ENCODE data around the gene C3orf18.

The C3orf18 gene

DNA sequence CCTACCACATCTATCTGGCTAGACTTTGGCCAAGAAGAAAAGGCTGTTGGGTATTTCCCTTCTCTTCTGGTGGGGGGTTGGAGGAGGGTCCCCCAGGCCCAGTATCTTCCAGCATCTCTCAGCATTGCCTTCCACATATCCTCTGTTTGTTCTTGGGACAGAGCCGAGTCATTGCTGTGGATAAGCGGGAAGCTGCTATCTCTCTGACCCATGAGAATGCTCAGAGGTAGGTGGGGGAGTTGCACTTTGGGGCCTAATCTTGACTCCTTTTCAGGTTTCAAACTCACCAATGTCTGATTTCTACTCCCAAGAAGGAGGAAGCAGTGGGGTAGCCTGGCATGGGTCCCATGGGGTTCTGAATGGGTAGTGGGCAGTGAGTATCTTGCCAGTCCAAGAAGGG, 9.8 kb upstream of the C3orf18 start:
- DNase-seq, result no peak

DNA sequence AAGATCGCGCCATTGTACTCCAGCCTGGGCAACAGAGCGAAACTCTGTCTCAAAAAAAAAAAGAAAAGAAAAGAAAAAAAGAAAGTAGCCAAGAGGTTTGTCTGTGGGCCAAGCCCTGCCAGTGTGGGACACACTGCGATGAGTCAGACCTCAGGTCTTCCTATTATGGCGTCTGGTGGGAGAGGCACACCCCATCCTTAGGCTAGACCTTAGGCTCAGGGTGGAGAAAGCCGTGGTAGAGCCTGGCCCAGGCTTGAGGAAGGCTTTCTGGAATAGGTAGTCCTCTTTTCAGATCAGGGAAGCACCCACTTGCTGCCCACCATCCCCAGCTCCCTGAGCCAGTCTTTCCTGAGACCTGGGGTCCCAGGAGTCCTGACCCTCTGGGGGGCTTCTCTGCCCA, 7.8 kb upstream of the C3orf18 start:
- no peak for DNase-seq

DNA sequence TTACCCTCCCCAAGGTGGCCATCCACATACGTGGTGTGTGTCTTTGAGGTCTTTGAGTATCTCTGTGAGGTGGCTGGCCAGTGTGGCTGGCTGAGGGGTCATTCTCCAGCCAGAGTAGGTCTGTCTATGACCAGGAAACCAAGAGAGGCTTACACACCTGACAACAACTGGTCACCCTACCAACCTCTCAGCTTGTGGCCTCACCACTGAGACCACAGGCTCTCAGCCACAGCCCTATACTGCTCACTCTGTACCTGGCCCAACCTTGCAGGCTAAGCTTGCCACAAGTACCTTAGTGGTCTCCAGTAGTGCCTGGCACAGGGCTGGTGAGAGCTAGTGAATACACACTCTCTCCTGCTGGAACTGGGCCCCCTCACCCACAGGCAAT, 6.9 kb upstream of the C3orf18 start:
- no peak for DNase-seq

DNA sequence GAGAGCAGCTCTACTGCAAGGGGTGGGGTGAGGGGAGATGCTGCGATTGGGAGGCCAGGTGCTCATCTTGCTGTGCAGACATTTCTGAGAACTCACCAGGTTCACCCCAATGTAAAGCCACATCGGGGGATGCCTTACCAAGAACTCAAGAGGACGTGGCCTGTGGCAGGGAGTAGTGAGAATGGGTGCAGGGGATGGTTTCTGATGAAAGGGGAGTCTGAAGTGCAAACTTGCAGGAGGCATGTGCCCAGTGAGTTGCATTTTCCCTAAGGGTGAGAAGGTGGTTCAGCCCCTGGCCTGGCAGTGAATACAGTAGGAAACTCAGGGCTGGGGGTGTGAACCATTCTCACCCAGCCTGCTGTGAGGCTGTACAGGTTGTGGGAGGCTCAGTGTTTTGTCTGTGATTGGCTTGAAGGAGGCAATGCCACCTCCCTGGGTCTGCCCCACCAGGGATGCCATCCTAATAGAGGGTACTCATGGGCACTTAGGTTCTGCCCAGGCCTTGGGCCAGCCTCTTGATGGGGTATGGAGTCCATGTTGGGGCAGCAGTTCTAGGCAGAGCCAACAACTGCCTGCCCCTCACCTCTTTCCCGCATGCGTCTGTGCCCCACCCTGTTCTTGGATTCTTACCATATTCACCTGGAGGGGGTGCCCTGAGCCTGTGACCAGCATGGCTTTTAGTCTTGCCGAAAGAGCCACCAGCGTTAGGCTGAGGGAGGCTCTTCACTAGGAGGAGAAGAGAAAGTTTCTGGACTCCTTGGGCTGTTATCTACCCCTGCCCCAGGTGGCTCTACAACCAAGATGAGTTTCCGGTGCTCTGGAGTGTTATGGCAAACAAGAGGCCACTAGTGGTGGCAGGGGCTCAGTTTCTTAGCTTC, 6.3 kb upstream of the C3orf18 start:
- DNase-seq, result no peak

DNA sequence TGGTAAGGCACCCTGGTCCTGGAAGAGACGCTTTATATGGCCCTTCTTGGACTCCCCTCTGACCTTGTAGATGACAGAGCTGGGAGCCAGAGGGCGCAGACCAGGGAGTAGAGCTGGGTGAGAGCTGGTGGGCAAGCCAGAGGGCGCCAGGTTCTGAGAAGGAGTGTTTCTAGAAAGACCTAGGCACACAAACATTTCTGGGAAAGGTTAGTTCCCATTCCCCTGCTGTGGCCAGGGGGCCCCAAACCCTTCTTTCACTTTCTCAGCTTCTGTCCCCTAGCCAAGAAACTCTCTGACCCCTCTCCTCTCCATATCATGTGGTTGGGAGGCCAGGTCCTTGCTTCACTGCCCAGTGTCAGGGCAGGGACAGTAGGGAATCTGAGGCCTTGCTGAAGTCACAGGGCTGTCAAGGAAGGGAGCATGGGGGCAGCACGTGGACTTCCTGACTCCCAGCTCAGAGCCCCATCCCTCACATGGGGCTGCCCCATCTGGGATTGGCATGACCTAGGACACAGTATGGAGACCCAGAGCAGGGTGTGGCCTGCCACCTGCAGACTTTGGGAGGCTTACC, 5.3 kb upstream of the C3orf18 start:
- DNase-seq, result no peak

DNA sequence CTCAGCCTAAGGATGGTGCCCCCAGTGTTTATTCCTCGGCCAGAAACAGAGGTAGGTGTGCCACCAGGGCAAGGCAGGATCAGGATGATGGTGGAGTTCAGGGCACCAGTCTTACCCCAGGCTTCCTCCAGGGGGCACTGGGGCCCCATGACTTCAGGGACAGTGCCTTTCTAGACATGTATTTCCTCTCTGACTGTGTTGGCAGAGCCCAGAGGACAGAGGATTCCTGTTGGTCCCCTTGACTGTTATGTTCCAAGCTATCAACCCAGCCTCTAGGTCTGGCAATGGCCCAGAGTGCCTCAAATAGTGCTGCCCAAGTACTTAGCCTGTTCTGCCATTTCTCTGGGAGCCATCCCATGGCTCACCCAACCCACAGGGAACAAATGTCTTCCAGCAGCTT, 4.6 kb upstream of the C3orf18 start:
- DNase-seq, result peak; percentile 83

DNA sequence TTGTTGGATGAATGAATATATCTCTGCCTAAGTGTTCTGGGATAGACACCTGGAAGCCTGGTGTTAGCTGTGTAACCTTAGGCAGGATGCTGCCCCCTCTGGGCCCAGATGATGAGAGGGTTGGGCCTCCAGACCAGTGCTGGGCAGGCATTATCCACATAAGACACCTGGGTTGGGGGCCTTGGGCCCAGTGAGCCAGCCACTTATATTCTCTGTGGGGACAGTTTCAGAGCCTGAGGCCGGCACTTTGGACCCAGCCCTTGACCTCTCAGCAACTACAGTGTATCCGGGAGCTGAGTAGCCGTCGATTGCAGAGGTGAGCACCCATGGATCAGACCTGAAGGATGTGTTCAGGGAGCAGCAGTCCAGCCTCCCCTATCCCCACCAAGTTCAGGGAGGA, 3.9 kb upstream of the C3orf18 start:
- DNase-seq, result no peak

DNA sequence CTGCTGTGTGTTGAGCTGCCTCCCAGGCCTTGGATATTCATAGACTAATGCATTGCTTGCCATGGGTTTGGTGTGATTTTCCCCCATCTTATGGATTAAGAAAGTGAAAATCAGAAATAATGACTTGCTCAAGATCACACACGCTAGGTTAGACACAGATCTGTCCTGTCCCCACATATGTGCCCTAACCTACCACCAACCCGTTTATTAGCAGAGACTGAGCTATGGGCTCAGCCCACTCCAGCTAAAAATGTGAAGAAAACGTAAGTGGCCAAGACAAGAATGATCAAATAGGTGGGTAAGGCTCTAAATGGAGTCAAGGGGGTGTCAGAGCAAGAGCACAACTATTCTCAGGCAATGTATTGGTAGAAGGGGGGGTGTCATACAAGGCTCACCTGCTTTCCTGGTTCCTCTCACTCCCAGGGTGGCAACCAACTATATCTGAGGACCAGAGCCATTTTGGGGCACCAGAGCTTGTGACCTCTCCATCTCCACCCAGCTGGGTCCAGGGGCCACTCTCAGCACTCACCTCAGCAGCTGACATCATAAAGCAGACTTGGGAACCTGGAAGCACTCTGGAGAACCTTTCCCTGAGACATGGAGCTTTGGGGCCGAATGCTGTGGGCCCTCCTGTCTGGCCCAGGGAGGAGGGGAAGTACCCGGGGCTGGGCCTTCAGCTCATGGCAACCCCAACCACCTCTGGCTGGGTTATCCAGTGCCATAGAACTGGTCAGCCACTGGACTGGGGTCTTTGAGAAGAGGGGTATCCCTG, 3.1 kb upstream of the C3orf18 start:
- no peak for DNase-seq

DNA sequence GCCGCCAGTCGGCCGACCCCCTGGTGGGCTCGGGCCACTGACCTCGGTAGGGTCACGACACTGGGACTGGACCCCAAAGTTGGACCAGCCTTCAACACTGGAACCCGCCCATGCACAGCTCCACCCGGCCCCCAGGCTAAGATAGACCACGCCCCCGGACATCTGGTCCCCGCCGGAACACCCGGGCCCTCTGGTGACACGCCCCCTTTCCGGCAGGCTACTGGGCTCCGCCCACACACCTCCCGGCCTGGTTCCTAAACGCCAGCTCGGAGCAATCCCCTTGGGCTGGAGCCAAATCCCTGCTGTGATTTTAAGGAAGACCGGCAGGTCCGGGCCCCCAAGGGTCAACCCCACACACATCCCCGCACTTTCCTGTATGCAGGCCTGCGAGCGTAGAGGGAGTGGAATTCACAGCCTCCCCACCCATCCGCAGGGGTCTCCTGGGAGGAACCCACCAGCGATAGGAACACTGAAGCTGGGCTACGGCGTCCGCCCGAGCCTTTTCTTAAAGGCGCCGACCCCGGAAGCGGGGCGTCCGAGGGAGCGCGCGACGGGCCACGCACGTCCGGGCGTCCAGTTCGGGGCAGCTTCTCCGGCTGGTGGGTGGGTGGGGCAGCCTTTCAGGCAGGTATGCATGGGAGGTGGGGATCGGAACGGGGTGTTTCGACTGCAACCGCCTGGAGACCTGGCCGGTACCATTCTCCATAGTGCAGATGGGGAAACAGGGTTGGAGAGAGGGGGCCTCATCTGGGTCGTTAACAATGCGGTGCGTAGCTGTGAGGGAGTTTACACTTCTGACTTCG, 1.6 kb upstream of the C3orf18 start, which contains the start of gene HEMK1:
Gene HEMK1, plus strand, starts transcription at position 576 of the 803 bp plus-strand sequence. CDS start 1,583 bp downstream, outside the sequence.
- DNase-seq, result peak; percentile 98

DNA sequence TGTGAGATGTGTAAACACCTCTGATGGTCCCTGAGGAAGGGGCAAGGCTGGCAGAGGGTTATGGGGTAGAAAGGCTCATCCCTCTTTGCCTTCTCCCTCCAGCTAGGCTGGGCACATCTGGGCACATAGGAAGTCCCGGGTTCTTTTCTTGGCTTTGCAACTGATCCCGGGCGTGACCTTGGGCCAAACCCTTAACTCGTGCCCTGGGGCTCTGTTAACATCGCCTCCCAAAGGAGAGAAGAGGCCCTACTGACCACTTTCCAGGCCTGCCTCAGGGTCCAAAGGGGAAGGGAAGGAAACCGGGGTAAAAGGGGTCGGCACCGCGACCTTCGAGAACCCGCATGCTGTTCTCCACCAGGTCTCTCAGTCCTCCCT, 549 bp downstream of the C3orf18 start:
- no peak for DNase-seq

DNA sequence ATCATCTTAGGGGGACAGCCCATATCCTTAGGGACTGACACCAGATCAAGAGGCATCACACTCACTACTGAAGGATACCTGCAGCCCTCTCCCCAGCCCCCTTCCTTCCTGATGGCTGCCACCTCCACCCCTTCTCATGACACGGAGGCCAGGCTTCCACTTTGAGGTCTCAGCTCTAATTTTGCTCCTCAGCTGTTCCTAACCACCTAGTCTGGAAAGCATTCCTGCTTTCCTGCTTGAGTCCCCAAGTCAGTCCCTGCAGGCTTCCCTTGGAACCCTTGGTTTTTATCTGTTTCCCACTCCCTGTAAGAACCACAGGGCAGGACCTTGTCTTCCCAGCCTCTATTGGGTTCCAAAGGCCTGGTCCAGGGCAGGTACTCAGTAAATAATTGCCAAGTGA, 3.2 kb downstream of the C3orf18 start:
- no peak for DNase-seq

DNA sequence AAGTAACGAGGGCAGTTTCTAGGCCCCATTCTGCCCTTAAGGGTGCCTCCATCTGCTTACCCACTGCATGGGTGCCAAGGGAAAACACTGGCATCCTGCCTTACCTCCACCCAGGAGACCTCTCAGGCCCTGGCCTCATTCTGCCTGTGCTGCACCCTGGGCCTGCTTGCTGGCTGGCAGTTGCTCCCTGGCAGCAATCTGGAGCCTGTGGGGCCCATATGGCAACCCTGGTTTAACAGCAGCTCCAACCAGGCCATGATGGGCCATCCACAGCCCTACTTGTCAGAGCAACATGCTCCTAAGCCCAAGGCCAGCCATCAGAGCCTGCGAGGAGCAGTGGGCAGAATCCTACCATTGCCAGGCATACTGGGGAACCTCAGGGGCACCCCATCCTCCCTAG, 3.7 kb downstream of the C3orf18 start:
- no peak for DNase-seq

DNA sequence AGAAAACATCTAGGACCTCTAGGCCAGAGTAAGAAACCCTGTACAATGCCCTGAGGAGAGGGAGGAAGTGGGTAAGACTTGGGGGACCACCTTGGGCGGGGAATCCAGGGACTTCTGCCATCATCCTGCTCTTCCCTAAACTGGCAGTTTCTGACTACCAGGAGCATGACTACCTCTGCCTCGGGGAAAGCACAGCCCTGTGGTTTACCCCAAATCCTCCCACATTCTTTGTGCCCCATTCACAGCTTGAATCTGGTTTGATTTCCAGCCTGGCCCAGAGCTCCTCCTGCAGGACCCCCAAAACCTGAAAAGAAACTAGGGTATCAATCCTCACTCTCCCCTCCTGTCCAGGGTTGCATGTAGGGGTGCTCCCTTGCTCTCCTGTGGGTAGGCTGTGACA, 4.7 kb downstream of the C3orf18 start:
- DNase-seq, result no peak

DNA sequence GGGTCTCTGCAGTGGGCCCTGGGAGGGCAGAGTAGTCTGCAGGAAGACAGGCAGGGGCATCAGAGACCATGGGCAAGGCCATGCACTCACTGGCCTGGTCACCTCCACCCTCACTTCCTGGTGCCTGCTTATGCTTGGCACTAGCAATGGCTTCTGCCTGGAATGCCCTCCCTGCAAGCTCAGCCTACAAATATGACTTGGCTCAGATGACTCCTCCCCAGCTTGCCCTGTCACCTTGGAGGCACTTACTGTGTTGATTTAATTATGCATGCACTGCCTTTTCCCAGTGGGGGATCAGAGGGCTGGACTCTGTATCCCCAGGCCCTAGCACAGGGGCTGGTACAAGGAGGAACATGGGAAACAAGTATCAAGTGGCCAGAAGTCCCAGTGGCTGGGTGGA, 7.8 kb downstream of the C3orf18 start:
- no peak for DNase-seq

DNA sequence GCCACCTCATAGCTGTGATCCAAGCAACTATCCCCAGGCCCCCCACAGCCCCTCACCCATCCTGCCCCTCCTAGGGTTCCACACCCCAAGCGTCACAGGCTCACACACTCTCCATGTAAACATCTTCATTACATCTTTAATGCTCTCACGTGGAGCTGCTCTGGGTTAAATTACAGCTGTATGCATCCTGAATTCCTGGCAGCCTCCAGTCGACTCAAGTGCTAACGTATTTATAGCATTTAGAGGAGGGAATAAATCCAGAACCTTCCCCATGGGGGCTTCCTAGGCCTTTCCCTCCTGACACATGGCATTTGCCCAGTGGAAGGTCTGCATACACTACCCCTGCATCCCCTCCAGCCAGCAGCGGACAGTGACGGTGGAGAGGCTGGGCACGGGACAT, 9.6 kb downstream of the C3orf18 start:
- DNase-seq, result no peak

DNA sequence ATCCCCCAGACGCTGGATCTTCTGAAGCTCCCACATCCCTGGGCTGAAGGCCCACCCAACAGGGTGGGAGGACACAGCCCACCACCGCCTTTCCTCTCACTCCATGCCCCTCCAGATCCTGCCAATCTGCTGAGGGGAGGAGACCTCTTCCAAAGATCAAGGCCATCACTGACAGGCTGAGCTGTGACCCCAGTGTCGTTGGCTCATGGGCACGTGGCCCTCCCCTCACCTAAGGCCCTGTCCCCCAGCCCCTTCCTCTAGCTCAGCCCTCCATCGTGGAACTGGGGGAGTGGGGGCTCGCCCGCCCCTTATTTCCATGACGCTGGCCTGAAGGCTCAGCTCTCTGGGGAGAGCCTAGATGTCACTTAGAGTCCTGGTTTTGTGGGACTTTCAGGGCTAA, 10.4 kb downstream of the C3orf18 start:
- DNase-seq, result no peak

DNA sequence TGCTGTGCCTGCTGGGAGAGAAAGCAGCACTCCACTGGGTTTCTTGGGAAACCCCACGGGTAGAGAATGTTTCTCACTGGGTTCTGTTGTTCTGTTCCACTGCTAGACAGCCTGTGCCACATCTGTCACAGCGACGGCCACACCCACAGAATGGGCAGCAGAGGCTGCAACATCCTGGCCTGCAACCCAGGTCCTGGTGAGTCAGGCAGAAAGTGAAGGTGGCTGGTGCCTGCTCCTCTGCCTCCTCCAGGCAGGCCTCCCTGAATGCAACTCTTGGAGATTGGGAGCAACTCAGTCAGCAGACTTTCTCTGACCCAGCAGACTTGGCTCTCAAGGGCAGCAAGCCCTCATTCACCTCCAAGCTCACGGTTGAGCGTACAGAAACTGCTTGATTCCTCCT, 13.0 kb downstream of the C3orf18 start:
- DNase-seq, result no peak

DNA sequence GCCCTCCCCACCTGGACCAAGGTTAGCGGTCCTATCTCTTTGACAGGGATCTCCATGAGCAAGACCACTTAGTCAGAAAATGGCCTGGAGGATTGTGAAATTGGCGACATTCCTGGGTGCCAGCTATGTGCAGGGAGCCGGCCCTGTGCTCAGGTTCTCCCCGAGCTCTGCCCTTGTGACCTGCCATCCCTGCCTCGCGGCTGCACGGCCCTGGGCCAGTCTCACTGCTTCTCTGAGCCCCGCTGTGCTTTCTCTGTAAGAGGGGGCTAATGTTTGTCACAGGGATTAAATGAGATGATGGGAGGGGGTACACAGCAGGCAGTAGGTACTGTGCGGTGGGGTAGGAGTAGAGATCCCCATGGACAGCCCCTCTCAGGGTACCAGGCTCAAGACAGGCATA, 14.9 kb downstream of the C3orf18 start:
- no peak for DNase-seq

DNA sequence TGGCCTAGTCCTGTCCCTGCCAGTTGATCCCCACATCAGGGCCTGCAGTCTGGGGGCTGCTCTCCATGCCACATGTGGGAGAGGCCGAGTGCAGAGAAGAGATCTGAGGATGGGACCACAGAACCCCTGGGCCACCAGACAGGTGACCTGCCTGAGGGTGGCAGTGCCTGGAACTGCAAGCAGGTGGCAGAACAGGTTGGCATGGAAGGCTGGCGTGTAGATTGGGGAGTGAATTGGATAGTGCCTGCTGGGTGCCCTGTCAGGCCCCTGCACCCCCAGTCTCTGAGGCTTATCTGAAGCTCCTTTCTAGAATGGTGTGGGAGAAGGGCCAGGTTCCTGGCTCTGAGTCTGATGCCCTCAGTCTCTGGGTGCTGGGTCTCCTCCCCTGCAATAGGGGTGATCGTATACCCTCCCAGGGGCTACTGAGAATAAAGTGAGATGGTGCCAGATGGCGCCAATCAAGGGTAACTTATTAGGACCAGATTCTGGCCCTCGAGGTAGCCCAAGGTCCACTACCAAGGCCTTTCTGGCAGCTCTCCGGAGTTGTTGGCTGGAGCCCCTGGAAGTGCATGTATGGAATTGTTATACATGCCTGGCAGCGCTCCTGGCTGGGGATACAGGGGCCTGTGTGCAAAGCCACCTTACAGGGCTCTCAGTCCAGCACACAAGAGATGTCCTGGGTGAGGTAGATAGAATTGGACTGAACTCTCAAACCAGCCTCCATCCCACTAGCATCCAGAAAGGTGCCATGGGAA, 15.7 kb downstream of the C3orf18 start:
- no peak for DNase-seq

DNA sequence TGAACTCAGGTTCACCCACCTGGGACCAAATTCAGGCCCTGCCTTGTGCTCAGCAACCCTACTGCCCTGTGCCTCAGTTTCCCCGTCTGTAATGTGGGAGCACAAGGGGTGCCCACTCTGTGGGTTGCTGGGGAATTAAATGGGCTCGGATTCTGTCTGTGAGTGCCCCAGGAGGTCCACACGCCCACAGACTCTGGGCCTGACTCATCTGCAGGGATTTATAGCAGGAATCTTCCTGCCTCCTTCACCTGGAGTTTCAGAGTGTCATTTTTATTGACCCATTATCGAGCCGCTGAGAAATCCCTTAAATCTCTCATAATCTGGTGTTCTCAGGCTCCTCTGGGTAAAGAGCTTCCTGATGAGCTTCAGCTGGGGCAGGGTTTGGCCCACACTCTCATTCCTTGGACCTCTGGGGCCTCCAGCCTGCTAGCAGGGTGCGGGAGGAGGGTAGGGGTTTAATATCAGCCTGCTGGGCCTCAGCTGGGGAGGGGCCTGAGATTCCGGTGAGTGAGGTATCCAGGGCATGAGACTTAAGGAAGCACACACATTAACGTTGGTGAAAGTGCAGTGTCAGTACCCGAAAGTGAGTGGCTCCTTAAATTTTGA, 16.4 kb downstream of the C3orf18 start:
- DNase-seq, result no peak

DNA sequence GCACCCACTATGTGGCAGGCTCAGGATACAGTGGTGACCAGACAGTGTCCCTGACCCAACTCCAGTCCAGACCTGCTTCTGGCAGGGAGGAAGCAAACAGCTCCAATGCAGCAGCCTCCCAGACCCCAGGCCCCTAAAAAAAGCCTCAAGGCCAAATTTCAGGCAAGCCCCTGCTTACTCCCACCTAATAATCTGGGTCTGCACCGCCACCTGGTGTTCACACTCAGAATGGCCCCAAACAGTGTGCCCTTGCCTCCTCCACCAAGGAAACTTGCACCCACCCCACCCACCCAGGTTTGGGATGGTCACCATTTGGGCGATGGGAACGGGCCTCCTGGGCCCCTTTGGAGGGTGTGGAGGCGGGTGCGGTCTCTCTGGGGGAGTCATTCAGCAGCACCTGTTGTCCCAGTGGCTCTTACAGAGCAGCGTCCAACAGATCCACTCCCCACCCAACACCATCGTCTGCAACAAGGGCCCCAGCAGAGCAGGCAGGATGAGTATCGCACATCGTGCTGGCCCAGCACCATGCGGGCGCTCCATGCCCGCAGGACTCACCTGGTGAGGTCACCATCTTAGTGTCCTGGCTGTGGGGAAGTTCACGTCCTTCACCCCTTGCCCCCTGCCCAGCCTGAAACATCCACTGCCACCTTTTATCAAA, 17.3 kb downstream of the C3orf18 start:
- peak; percentile 71 for DNase-seq

Measured in femur (tissue), 1 donor.